ENCODE measurements around the gene NKAIN4.

NKAIN4 gene

DNA sequence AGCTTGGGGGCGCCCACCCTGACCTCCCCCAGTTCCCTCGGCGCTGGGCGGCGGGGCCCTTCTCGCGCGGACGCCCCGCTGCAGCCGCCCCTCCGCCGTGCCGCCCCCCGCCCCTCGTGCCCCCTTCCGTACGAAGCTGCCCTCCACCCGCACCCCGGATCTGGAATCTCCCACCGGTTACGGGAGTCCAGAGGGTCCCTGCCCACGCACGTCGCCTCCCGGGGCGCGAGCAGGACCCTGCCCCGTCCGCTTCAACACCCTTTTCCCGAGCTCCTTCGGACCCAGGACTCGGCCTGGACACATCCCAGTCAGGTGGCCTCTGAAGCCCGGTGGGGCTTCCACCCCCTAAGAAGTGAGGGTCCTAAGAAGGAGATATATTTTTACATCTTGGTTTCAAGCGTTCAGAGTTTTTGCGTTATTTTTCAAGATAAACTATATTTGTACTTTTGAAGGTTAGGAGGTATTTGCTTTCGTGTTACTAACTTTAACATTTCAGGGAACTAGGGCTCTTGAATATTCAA, 18.9 kb upstream of the NKAIN4 start:
- no peak for DNase-seq

DNA sequence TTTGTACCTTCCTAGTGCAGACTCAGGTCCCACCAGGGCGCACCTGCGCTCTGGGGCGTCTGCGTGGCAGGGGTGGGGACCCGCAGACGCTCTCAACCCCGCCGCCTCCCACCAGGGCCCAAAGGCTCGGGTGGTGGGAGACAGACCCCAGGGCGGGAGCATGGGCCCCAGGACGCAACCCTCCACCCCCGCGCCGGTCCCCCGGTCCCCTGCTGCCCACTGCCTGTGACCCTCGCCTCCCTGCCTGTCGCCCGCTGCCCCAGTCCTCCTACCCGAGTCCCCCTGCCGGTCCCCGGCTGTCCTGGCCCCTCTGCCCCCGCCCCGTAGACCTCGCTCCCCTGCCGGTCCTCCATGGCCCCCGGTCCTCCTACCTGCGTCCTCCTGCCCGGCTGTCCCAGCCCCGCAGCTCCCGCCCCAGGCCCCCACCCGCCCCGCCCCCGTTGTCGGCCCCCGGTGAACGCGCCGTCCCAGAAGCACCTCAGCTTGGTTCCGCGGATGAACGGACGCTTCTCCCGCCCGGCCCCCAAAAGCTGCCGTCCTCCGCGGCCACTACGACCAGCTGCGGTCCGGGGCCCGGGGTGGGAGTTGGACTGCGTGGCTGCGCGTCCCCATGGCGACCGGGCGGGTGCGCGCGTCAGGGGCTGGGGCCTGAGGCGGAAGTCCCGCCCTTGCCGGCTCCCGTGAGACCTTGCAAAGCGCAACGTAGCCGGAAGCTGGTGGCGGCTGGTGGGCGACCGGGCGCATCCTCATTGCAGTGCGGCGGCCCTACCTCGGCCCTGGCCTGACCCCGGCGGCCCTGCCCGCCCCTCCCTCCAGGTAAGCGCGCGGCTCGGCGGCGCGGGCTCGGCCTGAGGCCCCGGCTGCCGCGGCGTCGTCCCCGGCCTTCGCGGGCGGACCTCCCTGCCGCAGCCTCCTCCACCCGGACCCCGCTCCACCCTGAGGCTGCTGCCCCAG, 18.1 kb upstream of the NKAIN4 start, which contains the start of gene ARFGAP1:
TSS of gene ARFGAP1 (plus strand) at position 709 of the 954 bp plus-strand sequence. CDS start 2,768 bp downstream, outside the sequence.
- DNase-seq = peak; percentile 91

DNA sequence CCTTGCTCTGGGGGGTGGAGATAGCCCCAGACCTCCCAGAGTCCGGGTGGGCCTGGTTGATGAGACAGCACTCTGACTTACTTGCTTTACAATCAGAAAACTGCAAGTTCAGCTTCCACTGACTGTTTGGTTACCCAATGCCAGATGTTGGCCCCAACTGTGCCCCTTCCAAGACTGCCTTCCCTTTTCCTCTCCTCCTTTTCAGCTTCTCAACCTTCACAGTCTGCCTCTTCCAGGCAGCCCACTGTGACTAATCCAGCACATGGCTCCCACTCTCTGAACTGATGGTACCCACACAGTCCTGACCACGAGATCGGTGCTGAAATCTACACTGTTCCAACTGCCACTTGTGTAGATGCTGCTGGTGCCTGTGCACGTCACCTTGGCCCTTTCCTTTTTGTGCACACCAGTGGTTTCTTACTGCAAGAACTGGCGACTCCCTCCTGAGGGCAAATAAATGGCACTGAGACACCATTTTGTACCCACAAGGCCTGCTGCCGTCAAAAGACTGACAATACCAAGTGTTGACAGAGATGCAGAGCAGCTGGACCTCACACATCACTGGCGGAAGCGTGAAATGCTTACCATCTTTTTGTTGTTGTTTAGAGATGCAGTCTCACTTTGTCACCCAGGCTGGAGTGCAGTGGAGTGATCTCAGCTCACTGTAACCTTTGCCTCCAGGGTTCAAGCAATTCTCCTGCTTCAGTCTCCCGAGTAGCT, 16.5 kb upstream of the NKAIN4 start:
- DNase-seq = no peak

- DNase-seq = no peak
These were observed 15.5 kb upstream of the NKAIN4 start for GRCh38 chr20:63269724-63270123.

DNA sequence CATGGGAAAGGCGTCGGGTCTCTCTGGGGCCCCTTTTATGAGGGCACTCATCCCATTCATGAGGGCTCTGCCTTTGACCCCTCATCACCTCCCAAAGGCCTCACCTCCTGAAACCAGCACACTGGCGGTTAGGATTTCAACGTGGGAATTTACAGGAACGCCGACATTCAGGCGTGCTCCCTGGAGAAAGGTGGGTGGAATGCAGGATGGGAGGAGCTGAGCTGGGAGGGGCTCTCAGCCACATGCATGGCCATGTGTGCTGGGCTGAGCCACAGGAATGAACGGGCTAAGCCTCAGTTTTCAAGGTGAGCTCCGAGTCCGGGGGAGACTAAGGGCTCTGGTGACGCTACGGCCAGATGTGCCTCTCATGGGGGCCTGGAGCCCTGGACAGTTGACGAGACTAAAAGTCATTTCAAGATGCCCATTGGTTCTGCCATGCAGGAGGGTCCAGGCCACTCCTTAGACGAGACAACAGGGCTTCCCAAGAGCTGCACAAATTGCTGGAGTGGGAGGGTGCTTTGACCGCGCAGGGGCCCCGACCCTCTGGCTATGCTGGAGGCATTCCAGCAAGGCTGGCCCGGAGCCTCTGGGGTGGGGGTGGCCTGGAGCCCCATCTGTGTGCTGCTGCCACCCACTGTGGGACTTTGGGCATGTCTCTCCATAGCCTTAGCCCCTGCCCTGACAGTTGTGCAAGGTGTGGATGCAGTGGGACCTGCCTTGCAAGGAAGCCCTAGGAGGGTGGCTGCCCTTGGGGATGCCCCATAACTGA, 14.6 kb upstream of the NKAIN4 start:
- no peak for DNase-seq

GRCh38 chr20:63268256-63268655, 14.0 kb upstream of the NKAIN4 start:
- no peak for DNase-seq

- no peak for DNase-seq
These were observed 13.4 kb upstream of the NKAIN4 start for GRCh38 chr20:63267691-63268090.

DNA sequence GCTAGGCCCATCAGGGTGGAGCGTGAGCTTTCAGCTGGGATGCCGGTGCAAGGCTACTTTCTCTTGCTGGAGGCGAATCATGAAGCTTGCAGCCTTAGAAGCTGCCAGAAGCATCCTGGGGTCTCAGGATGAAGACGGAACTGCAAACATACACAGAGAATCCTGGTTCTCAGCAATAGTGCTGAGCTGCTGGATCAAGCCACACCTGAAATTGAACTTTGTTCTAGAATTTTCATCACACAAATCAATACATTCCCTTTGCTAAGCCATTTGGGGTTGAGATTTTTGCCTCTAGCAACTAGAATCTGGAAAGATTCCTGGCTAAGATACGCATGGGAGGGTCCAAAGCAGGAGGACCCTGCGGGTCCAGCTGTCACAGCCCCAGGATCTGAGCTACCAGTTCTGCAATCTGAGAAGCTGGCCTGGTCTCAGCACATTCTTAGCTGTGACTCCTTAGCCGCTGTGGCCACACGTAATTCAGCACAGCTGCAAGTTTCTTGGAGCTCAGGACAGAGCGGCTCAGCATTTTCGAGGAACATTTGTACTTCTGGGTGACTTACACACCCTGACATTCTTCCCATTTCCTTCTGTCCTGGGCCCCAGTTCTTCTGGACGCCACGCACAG, 11.7 kb upstream of the NKAIN4 start:
- no peak for DNase-seq

DNA sequence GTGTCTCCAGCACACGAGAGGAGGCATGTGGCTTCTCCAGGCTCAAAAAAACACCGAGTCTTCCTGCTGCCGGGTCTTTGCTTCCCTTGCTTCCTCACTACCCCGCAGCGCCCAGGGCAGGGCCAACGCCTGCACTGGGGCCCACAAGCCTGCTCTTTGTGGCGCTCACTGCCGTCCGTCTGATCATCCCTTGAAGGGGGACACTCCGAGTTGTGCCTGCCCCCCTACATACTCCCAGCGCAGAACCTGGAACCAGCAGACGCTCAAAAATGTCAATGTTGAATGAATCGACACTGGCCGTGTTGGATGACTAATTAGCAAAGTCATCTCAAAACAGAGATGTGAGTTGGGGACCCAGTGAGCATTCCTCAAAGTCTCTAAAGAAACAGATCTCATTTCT, 10.3 kb upstream of the NKAIN4 start:
- DNase-seq = no peak

DNA sequence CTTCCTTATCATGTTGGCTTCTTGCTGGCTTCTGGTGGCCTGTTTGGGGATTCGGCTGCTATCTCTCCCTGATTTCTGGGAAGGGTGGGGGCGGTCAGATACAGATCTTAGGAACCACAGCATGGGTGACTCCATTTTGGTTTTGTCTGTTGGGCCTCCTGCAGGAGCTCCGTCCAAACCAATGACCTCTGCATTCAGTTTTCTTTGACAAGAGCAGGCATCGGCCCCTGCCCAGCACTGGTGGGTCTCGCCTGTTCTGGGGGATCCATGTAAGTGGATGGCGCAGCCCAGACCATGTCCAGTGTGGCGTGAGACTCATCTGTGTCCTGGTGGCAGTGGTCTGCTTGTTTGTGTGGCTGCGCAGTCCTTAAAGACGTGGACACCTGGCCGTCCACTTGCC, 9.7 kb upstream of the NKAIN4 start:
- no peak for DNase-seq

DNA sequence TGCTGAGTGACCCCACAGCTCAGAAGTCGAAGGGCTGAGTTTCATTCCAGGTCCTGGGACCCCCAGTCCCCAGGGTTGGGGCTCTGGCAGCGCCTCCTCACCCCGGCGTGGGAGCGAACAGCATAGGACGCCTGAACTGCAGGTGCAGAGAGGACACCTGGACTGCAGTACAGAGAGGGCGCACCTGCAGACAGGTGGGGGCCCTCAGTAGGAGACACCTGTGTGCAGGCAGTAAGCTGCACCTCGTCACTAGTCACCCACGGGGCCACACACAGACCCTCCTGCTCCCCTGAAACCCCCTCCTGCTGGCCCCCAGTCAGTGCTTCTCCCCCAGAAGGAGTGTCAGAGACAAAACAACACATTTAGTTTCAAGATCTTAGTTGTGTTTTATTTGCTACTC, 8.6 kb upstream of the NKAIN4 start:
- DNase-seq = no peak

- DNase-seq = no peak
These were observed 7.7 kb upstream of the NKAIN4 start for GRCh38 chr20:63261795-63262528.

GRCh38 chr20:63261060-63261794, 7.0 kb upstream of the NKAIN4 start:
- no peak for DNase-seq

GRCh38 chr20:63260521-63260920, 6.3 kb upstream of the NKAIN4 start:
- DNase-seq = no peak

DNA sequence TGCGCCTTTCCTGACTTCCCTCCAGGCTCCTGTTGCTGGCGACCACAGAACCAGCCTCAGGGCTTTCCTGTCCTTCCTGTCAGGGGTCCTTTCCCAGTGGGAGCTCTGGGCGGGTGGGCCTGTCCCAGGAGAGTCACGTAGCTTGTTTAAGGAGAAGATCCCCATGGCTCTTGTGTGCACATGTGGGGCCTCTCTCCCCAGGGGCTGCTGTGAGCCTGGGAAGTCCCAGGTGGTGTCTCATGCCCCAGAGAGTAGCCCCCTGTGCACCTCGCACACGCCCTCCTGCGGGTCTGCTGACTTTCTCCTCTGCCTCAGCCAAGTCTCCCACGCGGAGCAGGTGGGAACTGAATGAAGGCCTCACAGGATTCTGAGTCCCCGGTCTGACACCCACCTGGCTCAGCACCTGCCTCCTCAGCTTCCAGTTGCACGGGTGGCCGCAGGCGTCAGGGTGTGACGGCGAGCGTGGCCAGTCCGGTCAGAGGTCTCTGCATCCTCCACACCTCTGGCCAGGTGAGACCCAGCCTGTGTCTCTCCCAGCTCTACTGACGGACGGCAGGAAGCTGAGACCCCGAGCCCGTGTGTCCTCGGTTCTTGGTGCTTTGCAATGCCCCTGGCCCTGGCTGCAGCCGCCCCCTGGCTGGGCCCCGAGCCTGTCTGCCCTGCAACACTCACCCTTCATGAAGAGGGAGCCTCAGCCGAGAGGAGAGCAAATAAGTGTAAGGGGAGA, 5.6 kb upstream of the NKAIN4 start:
- no peak for DNase-seq

DNA sequence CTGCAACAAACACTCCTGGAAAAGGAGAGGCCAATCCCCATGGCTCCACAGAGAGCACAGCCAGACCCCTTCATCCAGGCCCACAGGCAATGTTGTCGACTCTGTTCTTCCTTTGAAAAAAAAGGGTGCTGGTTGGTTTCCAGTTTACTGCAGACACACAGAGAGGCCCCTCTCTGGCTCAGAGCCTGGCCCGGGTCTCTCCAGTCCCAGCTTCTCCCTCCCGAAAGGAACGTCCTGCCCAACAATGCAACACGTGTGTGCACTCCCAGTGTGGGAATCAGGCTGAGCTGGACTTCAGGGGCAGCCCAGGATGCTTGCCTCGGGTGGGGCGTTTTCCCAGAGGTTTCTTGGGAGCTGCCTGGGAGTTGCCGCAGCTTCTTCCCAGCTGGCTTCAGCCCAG, 4.5 kb upstream of the NKAIN4 start:
- DNase-seq = no peak

- no peak for DNase-seq
These were observed 3.4 kb upstream of the NKAIN4 start for GRCh38 chr20:63257629-63258028.

- DNase-seq = no peak
These were observed 2.7 kb upstream of the NKAIN4 start for GRCh38 chr20:63256954-63257353.

DNA sequence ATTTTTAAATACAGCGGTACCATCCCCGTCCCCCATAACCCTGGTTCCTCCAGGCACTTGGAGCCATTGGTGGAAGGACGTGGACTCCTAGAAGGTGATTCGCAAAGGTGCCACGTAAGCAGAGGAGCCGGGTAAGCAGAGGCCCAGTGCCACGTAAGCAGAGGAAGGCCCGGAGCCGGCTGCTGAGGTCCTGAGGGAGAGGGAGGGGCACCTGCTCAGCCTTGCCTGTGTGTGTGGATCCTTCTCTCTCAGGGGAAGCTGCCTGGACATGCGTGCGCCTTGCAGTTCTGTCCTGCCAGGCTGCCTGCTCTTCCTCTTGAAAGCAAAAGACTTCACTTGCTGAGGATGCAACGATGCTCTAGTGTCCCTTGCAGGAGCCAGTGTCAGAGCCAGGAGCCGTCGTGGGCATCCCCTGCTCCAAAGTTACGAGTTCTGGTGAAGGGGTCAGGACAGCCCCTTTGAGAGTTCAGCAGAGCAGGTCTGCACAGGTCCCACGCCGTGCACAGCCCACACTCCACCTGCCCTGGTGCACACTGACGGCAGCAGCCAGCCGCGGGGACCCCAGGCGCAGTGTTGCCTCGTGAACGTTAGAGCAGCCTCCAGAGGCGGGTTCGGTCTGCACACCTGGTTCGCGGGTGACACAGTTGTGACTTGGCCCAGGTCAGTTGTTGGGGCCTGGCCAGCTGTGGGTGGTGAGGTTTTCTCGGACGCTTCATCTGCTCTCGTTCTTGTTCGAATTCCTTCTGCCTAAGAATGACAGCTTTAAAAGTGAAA, 1.9 kb upstream of the NKAIN4 start:
- DNase-seq = no peak
